SK-N-SH treated with all-trans-retinoic acid at 6 μM for 48 hours (cell line): ENCODE measurements around the gene HMCN2.

Experiments used
- ATAC-seq: fragments of 200-7000 bp; cut with Tn5 transposase; 3 replicates; pipeline ENCODE4 v1.9.1; 2020; ENCODE audit warnings: mild to moderate bottlenecking, moderate library complexity
- ARNTL ChIP-seq: fragments of 450-650 bp; formaldehyde crosslinking; IDR thresholded peaks from 2 replicates; pipeline ENCODE4 v1.5.0; 2020; ENCODE audit warnings: low read depth, mild to moderate bottlenecking, moderate library complexity, borderline replicate concordance
- BACH2 ChIP-seq: fragments of 250-450 bp; sonication (Bioruptor Pico); IDR thresholded peaks from 2 replicates; pipeline ENCODE4 v1.9.0; 2021; ENCODE audit warnings: mild to moderate bottlenecking, borderline replicate concordance
- CREB5 ChIP-seq: fragments of 250-450 bp; sonication (Bioruptor Pico); IDR thresholded peaks from 2 replicates; pipeline ENCODE4 v1.5.1; 2020; ENCODE audit warnings: low read depth, mild to moderate bottlenecking, moderate library complexity
- CSDC2 ChIP-seq: fragments of 250-450 bp; sonication (Bioruptor Pico); IDR thresholded peaks from 2 replicates; pipeline ENCODE4 v1.5.0; 2020; ENCODE audit warnings: mild to moderate bottlenecking, moderate library complexity
- CSRNP3 ChIP-seq: fragments of 250-450 bp; sonication (Bioruptor Pico); IDR thresholded peaks from 2 replicates; pipeline ENCODE4 v1.5.1; 2021; ENCODE audit warnings: mild to moderate bottlenecking, moderate library complexity
- GLIS3 ChIP-seq: fragments of 250-450 bp; sonication (Bioruptor Pico); IDR thresholded peaks from 2 replicates; pipeline ENCODE4 v1.5.0; 2020; ENCODE audit warnings: mild to moderate bottlenecking, moderate library complexity
- ISL1 ChIP-seq: fragments of 250-450 bp; sonication (Bioruptor Pico); IDR thresholded peaks from 2 replicates; pipeline ENCODE4 v2.1.2; 2022; ENCODE audit warnings: mild to moderate bottlenecking, moderate library complexity
- OSR1 ChIP-seq: fragments of 250-450 bp; sonication (Bioruptor Pico); IDR thresholded peaks from 2 replicates; pipeline ENCODE4 v1.8.0; 2022; ENCODE audit warnings: moderate library complexity, mild to moderate bottlenecking, inconsistent platforms
- POU6F1 ChIP-seq: fragments of 250-450 bp; sonication (Bioruptor Pico); IDR thresholded peaks from 2 replicates; pipeline ENCODE4 v1.8.0; 2021; ENCODE audit warnings: low read depth, mild to moderate bottlenecking, moderate library complexity, borderline replicate concordance
- PPARA ChIP-seq: fragments of 250-450 bp; sonication (Bioruptor Pico); IDR thresholded peaks from 2 replicates; pipeline ENCODE4 v1.5.0; 2020; ENCODE audit warnings: mild to moderate bottlenecking, borderline replicate concordance
- RARB ChIP-seq: fragments of 250-450 bp; sonication (Bioruptor Pico); IDR thresholded peaks from 2 replicates; pipeline ENCODE4 v1.8.0; 2021; ENCODE audit warnings: mild to moderate bottlenecking, moderate library complexity
- SNAI2 ChIP-seq: fragments of 250-450 bp; sonication (Bioruptor Pico); IDR thresholded peaks from 2 replicates; pipeline ENCODE4 v1.5.0; 2020; ENCODE audit warnings: mild to moderate bottlenecking, moderate library complexity
- TCF4 ChIP-seq: fragments of 250-450 bp; sonication (Bioruptor Pico); IDR thresholded peaks from 2 replicates; pipeline ENCODE4 v1.8.0; 2021; ENCODE audit warnings: mild to moderate bottlenecking, moderate library complexity, borderline replicate concordance
- TOX ChIP-seq: fragments of 250-450 bp; sonication (Bioruptor Pico); IDR thresholded peaks from 2 replicates; pipeline ENCODE4 v1.8.0; 2021; ENCODE audit warnings: mild to moderate bottlenecking, moderate library complexity, borderline replicate concordance
- ZC3H10 ChIP-seq: fragments of 250-450 bp; sonication (Bioruptor Pico); IDR thresholded peaks from 2 replicates; pipeline ENCODE4 v1.5.1; 2021; ENCODE audit warnings: mild to moderate bottlenecking, moderate library complexity
- ZFP3 ChIP-seq: fragments of 250-450 bp; sonication (Bioruptor Pico); IDR thresholded peaks from 2 replicates; pipeline ENCODE4 v1.5.0; 2020; ENCODE audit warnings: mild to moderate bottlenecking, moderate library complexity
- ZFP30 ChIP-seq: fragments of 450-650 bp; formaldehyde crosslinking; IDR thresholded peaks from 2 replicates; pipeline ENCODE4 v1.5.0; 2022; ENCODE audit warnings: mild to moderate bottlenecking, moderate library complexity
- ZNF565 ChIP-seq: fragments of 450-650 bp; formaldehyde crosslinking; conservative IDR thresholded peaks from 2 replicates; pipeline ENCODE4 v1.5.0; 2020; ENCODE audit warnings: low read depth, mild to moderate bottlenecking, moderate library complexity
- ZNF70 ChIP-seq: fragments of 450-650 bp; formaldehyde crosslinking; IDR thresholded peaks from 2 replicates; pipeline ENCODE4 v1.5.0; 2020; ENCODE audit warnings: mild to moderate bottlenecking, moderate library complexity
- ZNF8 ChIP-seq: fragments of 450-650 bp; formaldehyde crosslinking; IDR thresholded peaks from 2 replicates; pipeline ENCODE4 v1.5.0; 2020; ENCODE audit warnings: mild to moderate bottlenecking, moderate library complexity
- TF ChIP-seq, protein P1 (sequence below): fragments of 250-450 bp; sonication (Bioruptor Pico); IDR thresholded peaks from 2 replicates; pipeline ENCODE4 v1.8.0; 2020; ENCODE audit warnings: mild to moderate bottlenecking, moderate library complexity, borderline replicate concordance
- TF ChIP-seq, protein P2 (sequence below): fragments of 250-450 bp; sonication (Bioruptor Pico); IDR thresholded peaks from 2 replicates; pipeline ENCODE4 v1.5.0; 2020; ENCODE audit warnings: mild to moderate bottlenecking, moderate library complexity

HMCN2 gene

GRCh38 chr9:130232899-130233586 lies 32.5 kb upstream of the HMCN2 start:
- TF ChIP-seq ISL1 (CRISPR knock-in tag) (no peak), BACH2 (CRISPR knock-in tag) (no peak), OSR1 (no peak), ZNF8 (no peak), ZFP30 (CRISPR knock-in tag) (no peak), CREB5 (CRISPR knock-in tag) (no peak), CSDC2 (CRISPR knock-in tag) (no peak), CSRNP3 (no peak), PPARA (CRISPR knock-in tag) (no peak), RARB (CRISPR knock-in tag) (no peak), SNAI2 (CRISPR knock-in tag) (no peak), ARNTL (CRISPR knock-in tag) (no peak), ZFP3 (CRISPR knock-in tag) (no peak), ZNF565 (CRISPR knock-in tag) (no peak), POU6F1 (CRISPR knock-in tag) (no peak), ZNF70 (CRISPR knock-in tag) (no peak), GLIS3 (CRISPR knock-in tag) (no peak)
- TF ChIP-seq, protein P1, sequence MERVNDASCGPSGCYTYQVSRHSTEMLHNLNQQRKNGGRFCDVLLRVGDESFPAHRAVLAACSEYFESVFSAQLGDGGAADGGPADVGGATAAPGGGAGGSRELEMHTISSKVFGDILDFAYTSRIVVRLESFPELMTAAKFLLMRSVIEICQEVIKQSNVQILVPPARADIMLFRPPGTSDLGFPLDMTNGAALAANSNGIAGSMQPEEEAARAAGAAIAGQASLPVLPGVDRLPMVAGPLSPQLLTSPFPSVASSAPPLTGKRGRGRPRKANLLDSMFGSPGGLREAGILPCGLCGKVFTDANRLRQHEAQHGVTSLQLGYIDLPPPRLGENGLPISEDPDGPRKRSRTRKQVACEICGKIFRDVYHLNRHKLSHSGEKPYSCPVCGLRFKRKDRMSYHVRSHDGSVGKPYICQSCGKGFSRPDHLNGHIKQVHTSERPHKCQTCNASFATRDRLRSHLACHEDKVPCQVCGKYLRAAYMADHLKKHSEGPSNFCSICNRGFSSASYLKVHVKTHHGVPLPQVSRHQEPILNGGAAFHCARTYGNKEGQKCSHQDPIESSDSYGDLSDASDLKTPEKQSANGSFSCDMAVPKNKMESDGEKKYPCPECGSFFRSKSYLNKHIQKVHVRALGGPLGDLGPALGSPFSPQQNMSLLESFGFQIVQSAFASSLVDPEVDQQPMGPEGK (CRISPR knock-in tag), result no peak
- TF ChIP-seq, protein P2, sequence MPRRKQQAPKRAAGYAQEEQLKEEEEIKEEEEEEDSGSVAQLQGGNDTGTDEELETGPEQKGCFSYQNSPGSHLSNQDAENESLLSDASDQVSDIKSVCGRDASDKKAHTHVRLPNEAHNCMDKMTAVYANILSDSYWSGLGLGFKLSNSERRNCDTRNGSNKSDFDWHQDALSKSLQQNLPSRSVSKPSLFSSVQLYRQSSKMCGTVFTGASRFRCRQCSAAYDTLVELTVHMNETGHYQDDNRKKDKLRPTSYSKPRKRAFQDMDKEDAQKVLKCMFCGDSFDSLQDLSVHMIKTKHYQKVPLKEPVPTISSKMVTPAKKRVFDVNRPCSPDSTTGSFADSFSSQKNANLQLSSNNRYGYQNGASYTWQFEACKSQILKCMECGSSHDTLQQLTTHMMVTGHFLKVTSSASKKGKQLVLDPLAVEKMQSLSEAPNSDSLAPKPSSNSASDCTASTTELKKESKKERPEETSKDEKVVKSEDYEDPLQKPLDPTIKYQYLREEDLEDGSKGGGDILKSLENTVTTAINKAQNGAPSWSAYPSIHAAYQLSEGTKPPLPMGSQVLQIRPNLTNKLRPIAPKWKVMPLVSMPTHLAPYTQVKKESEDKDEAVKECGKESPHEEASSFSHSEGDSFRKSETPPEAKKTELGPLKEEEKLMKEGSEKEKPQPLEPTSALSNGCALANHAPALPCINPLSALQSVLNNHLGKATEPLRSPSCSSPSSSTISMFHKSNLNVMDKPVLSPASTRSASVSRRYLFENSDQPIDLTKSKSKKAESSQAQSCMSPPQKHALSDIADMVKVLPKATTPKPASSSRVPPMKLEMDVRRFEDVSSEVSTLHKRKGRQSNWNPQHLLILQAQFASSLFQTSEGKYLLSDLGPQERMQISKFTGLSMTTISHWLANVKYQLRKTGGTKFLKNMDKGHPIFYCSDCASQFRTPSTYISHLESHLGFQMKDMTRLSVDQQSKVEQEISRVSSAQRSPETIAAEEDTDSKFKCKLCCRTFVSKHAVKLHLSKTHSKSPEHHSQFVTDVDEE (CRISPR knock-in tag), result no peak
- TF ChIP-seq, all 23 proteins: peak for 0
- no peak for ATAC-seq

DNA sequence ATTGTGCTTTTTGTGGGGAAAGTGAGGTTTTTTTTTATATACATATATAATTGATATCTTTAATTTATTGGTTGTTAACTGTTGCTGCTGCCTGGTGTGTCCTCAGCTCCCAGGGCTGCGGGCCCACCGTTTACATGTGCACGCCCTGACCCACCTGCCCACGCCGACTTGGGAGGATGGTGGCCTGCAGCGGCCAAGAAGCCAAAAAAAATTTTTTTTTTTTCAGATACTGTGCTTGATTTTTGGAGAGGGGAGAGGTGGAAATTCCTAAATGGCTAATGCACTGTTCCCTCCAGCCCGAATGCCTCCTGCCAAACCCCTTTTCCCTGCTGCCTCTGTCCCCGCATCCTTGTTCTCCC lies 32.0 kb upstream of the HMCN2 start:
- ATAC-seq, result no peak
- no peak for TF ChIP-seq PPARA (CRISPR knock-in tag)
- TF ChIP-seq ZNF8, result no peak
- TF ChIP-seq ARNTL (CRISPR knock-in tag), result no peak
- no peak for TF ChIP-seq POU6F1 (CRISPR knock-in tag)
- TF ChIP-seq ZNF565 (CRISPR knock-in tag), result no peak
- TF ChIP-seq ZFP30 (CRISPR knock-in tag), result no peak
- no peak for TF ChIP-seq TOX (CRISPR knock-in tag)
- no peak for TF ChIP-seq ZNF70 (CRISPR knock-in tag)
- no peak for TF ChIP-seq OSR1
- no peak for TF ChIP-seq ZC3H10 (CRISPR knock-in tag)
- TF ChIP-seq TCF4 (CRISPR knock-in tag), result no peak
